HCT116 (cell line): Measurements from ENCODE around the gene KRT17. TPM values are rescaled to one million over a fixed set of nuclear protein-coding genes. Genes with fewer than 3 reads are reported as not detected.

Experiments
- ATAC-seq: fragments of 200-7000 bp; cut with Tn5 transposase; 2 replicates; pipeline ENCODE4 v1.9.1; 2020; ENCODE audit warnings: mild to moderate bottlenecking, moderate library complexity
- BruUV-seq: library from RNA; stranded (reverse); fragments of 400-500 nt; replicated peaks from 2 replicates; lab custom pipeline; 2021; lab: Mats Ljungman, UMichigan
- CTCF ChIA-PET: fragments of 300-600 bp; sonication (Branson Sonifier 250); formaldehyde crosslinking; loops from one replicate; lab custom pipeline; 2021; ENCODE audit warnings: antibody characterized with exemption; lab: Charles Lee
- POLR2A ChIA-PET: fragments of 300-600, 350-600 bp; sonication (Branson Sonifier 250); formaldehyde crosslinking; loops from one replicate; lab custom pipeline; 2021; ENCODE audit warnings: antibody characterized with exemption; lab: Charles Lee
- RAD21 ChIA-PET, 2 experiments: fragments of 300-600 bp; sonication (Branson Sonifier 250); formaldehyde crosslinking; loops; one replicate each; lab custom pipeline; 2023; ENCODE audit warnings: low total read pairs in 2 of 2; ENCODE audit not compliant: uncharacterized antibody in 2 of 2, unreplicated experiment in 2 of 2, low non-redundant PET in 1 of 2; lab: Charles Lee
- DNase-seq: peaks from one replicate; pipeline ENCODE4 v3.0.0-alpha.2; 2010; ENCODE audit warnings: low read depth, low spot score
- H2AFZ ChIP-seq: fragments of 200-600 bp; shearing (Covaris generic), sonication (generic); 2 replicates; pipeline ENCODE4 v1.6.1; 2017; ENCODE audit warnings: low read depth, mixed run types, mixed read lengths, antibody characterized with exemption, low read length; ENCODE audit not compliant: poor library complexity, severe bottlenecking
- H3K27ac ChIP-seq: 2 replicates; pipeline ENCODE4 v1.5.1; 2012; ENCODE audit warnings: low read depth, low read length
- H3K27me3 ChIP-seq: fragments of 200-600 bp; sonication (generic); 2 replicates; pipeline ENCODE4 v1.6.1; 2016; ENCODE audit warnings: mixed run types, low read length, mixed read lengths; ENCODE audit not compliant: insufficient read depth
- H3K36me3 ChIP-seq, 2 experiments: fragments of 200-500 bp in 1 of 2; fragments of 200-600 bp in 1 of 2; sonication (Bioruptor generic) in 1 of 2; sonication (generic) in 1 of 2; 2 replicates each; pipeline versions ENCODE4 v1.5.1 to v1.6.1; 2014 to 2016; ENCODE audit warnings: low read length in 2 of 2, inconsistent platforms in 1 of 2, mixed read lengths in 1 of 2, mixed run types in 1 of 2; ENCODE audit not compliant: insufficient read depth in 2 of 2, control insufficient read depth in 1 of 2
- H3K4me1 ChIP-seq, 2 experiments: fragments of 200-600 bp in 1 of 2; sonication (generic) in 1 of 2; 2 replicates each; pipeline versions ENCODE4 v1.5.1 to v1.6.1; 2012 to 2017; ENCODE audit warnings: low read length in 2 of 2, inconsistent platforms in 1 of 2, mild to moderate bottlenecking in 1 of 2, mixed read lengths in 1 of 2, mixed run types in 1 of 2, moderate library complexity in 1 of 2; ENCODE audit not compliant: insufficient read depth in 2 of 2, control insufficient read depth in 1 of 2
- H3K4me2 ChIP-seq: fragments of 200-600 bp; sonication (generic); 2 replicates; pipeline ENCODE4 v1.6.1; 2017; ENCODE audit warnings: mixed run types, low read length, mixed read lengths
- H3K4me3 ChIP-seq, 2 experiments: fragments of 200-600 bp in 1 of 2; sonication (generic) in 1 of 2; replicated peaks in 1 of 2; 2 replicates each; pipeline ENCODE4 v1.5.1; 2011 to 2016; ENCODE audit warnings: low read length in 2 of 2, control low read depth in 1 of 2, low read depth in 1 of 2, mild to moderate bottlenecking in 1 of 2, mixed read lengths in 1 of 2, mixed run types in 1 of 2
- H3K79me2 ChIP-seq: fragments of 200-600 bp; sonication (generic); 2 replicates; pipeline ENCODE4 v1.6.1; 2017; ENCODE audit warnings: mild to moderate bottlenecking, mixed run types, low read length, moderate library complexity, mixed read lengths; ENCODE audit not compliant: insufficient read depth
- H3K9ac ChIP-seq: fragments of 200-600 bp; sonication (generic); 2 replicates; pipeline ENCODE4 v1.6.1; 2016; ENCODE audit warnings: low read length, mixed read lengths
- H3K9me2 ChIP-seq: fragments of 200-600 bp; sonication (generic), shearing (Covaris generic); 2 replicates; pipeline ENCODE4 v1.6.1; 2017; ENCODE audit warnings: mixed run types, mild to moderate bottlenecking, moderate library complexity; ENCODE audit not compliant: insufficient read depth
- H3K9me3 ChIP-seq, 2 experiments: fragments of 200-500 bp in 1 of 2; fragments of 200-600 bp in 1 of 2; sonication (Bioruptor generic) in 1 of 2; sonication (generic) in 1 of 2; 2 replicates each; pipeline ENCODE4 v1.6.1; 2014 to 2017; ENCODE audit warnings: low read length in 2 of 2, mixed read lengths in 2 of 2, inconsistent platforms in 1 of 2, low read depth in 1 of 2, mild to moderate bottlenecking in 1 of 2, mixed run types in 1 of 2, moderate library complexity in 1 of 2; ENCODE audit not compliant: control insufficient read depth in 1 of 2, insufficient read depth in 1 of 2
- H4K20me1 ChIP-seq: fragments of 200-600 bp; sonication (generic), shearing (Covaris generic); 2 replicates; pipeline ENCODE4 v1.6.1; 2017; ENCODE audit warnings: mixed run types, mild to moderate bottlenecking, moderate library complexity; ENCODE audit not compliant: insufficient read depth
- ATF3 ChIP-seq: IDR thresholded peaks from 2 replicates; pipeline ENCODE4 v1.6.1; 2012
- CBX3 ChIP-seq: IDR thresholded peaks from 2 replicates; pipeline ENCODE4 v1.6.1; 2012; ENCODE audit warnings: low read depth
- CEBPB ChIP-seq: IDR thresholded peaks from 2 replicates; pipeline ENCODE4 v1.6.1; 2012; ENCODE audit warnings: low read depth
- CTCF ChIP-seq, 3 experiments: fragments of 200-600 bp in 1 of 3; sonication (generic) in 1 of 3; IDR thresholded peaks in 2 of 3; conservative IDR thresholded peaks in 1 of 3; 2 replicates each; pipeline ENCODE4 v1.5.1; 2012 to 2017; ENCODE audit warnings: low read depth in 2 of 3, low read length in 2 of 3, antibody characterized with exemption in 1 of 3, borderline replicate concordance in 1 of 3, control low read depth in 1 of 3, mild to moderate bottlenecking in 1 of 3, mixed read lengths in 1 of 3, mixed run types in 1 of 3, moderate library complexity in 1 of 3; ENCODE audit not compliant: insufficient read depth in 1 of 3
- ELF1 ChIP-seq: IDR thresholded peaks from 2 replicates; pipeline ENCODE4 v1.6.1; 2012; ENCODE audit warnings: low read depth, borderline replicate concordance
- EZH2 ChIP-seq: fragments of 200-600 bp; sonication (generic); IDR thresholded peaks from 2 replicates; pipeline ENCODE4 v1.6.1; 2017; ENCODE audit warnings: antibody characterized with exemption, mixed run types
- EZH2phosphoT487 ChIP-seq: fragments of 200-600 bp; IDR thresholded peaks from 2 replicates; pipeline ENCODE4 v1.6.1; 2018; ENCODE audit warnings: antibody characterized with exemption, borderline replicate concordance
- FOSL1 ChIP-seq: IDR thresholded peaks from 2 replicates; pipeline ENCODE4 v1.6.1; 2012; ENCODE audit warnings: low read depth
- JUND ChIP-seq: IDR thresholded peaks from 2 replicates; pipeline ENCODE4 v1.6.1; 2012
- MAX ChIP-seq: IDR thresholded peaks from 2 replicates; pipeline ENCODE4 v1.6.1; 2012
- POLR2A ChIP-seq: IDR thresholded peaks from 2 replicates; pipeline ENCODE4 v1.7.0; 2011; ENCODE audit warnings: borderline replicate concordance; ENCODE audit not compliant: insufficient read depth, insufficient read length; ENCODE audit errors: extremely low read depth
- RAD21 ChIP-seq: IDR thresholded peaks from 2 replicates; pipeline ENCODE4 v1.6.1; 2012; ENCODE audit warnings: low read depth, mild to moderate bottlenecking
- SIN3A ChIP-seq: IDR thresholded peaks from 2 replicates; pipeline ENCODE4 v1.6.1; 2012; ENCODE audit warnings: low read depth
- SP1 ChIP-seq: IDR thresholded peaks from 2 replicates; pipeline ENCODE4 v1.6.1; 2012; ENCODE audit warnings: low read depth
- SRF ChIP-seq: IDR thresholded peaks from 2 replicates; pipeline ENCODE4 v1.6.1; 2012; ENCODE audit warnings: low read depth
- TCF7L2 ChIP-seq: IDR thresholded peaks from 2 replicates; pipeline ENCODE4 v1.7.0; 2011; ENCODE audit warnings: borderline replicate concordance, inconsistent platforms; ENCODE audit not compliant: insufficient read depth, insufficient read length; ENCODE audit errors: extremely low read depth
- YY1 ChIP-seq: IDR thresholded peaks from 2 replicates; pipeline ENCODE4 v1.6.1; 2011; ENCODE audit warnings: low read length, low read depth, moderate library complexity, mild to moderate bottlenecking; ENCODE audit not compliant: insufficient replicate concordance; ENCODE audit errors: extremely low read depth
- ZBTB33 ChIP-seq: IDR thresholded peaks from 2 replicates; pipeline ENCODE4 v1.6.1; 2011; ENCODE audit warnings: mild to moderate bottlenecking, low read length, moderate library complexity; ENCODE audit not compliant: insufficient replicate concordance; ENCODE audit errors: extremely low read depth
- ZFX ChIP-seq: fragments of 450-650 bp; IDR thresholded peaks from 2 replicates; pipeline ENCODE4 v1.6.1; 2017
- ZNF274 ChIP-seq: fragments of 200-500 bp; sonication (Bioruptor generic); IDR thresholded peaks from 2 replicates; pipeline ENCODE4 v1.6.1; 2014; ENCODE audit warnings: mild to moderate bottlenecking, low read depth, low read length, inconsistent platforms
- intact Hi-C: fragments of 100-400 bp; cut with micrococcal nuclease; formaldehyde crosslinking; loops from 2 replicates; pipeline ENCODE4 v1.10.0; 2022
- total RNA-seq: library from RNA; stranded (reverse); gene quantifications from one replicate; pipeline ENCODE4 v1.2.1, GENCODE V29; 2021; ENCODE audit not compliant: unreplicated experiment

KRT17 gene
- total RNA-seq, 1 experiment from 2014 or later: not detected

- intact Hi-C loops: loop anchor here (5.0 kb wide), 1 partner anchor 53 kb away; no protein-coding TSS in a partner anchor
- ChIA-PET CTCF (interaction anchor here (1.6 kb wide), 1 partner anchor 54 kb away, joined by 7 read pairs; no protein-coding TSS in a partner anchor), RAD21 (no interaction called here), POLR2A (no interaction called here)
- Histone ChIP-seq H3K36me3 (no peaks in the 10 kb centered on the region), H2AFZ (no peak overlapping the region), H3K9ac (no peak overlapping the region), H3K4me2 (no peak overlapping the region), H3K9me2 (no peaks in the 10 kb centered on the region), H3K27ac (no peak overlapping the region), H3K27me3 (no peaks in the 10 kb centered on the region), H3K79me2 (no peaks in the 10 kb centered on the region), H3K4me3 (no peak overlapping the region), H3K9me3 (no peaks in the 10 kb centered on the region), H3K4me1 (peaks cover 0 to under 1% of the 10 kb centered on the region in 2 experiments; a peak in 1 of 4 replicates), H4K20me1 (no peaks in the 10 kb centered on the region)
- ATAC-seq (no peak), DNase-seq (no peak)
- BruUV-seq: no TSS peak
- TF ChIP-seq SIN3A (no peak), CEBPB (no peak), EZH2 (no peak), TCF7L2 (no peak), POLR2A (no peak), ZBTB33 (no peak), SP1 (no peak), SRF (no peak), JUND (no peak), FOSL1 (no peak), EZH2phosphoT487 (no peak), CBX3 (no peak), ELF1 (no peak), RAD21 (no peak), CTCF (IDR thresholded peaks at IDR 0.05 in 2 of 3, conservative IDR thresholded peaks at IDR 0.05 in 1 of 3; ENCODE audit: borderline replicate concordance in 1 of 3, insufficient read depth in 1 of 3, low read depth in 2 of 3, low read length in 2 of 3) (no peak), ATF3 (no peak), MAX (no peak), ZNF274 (no peak), ZFX (no peak), YY1 (no peak)
Observed at GRCh38 chr17:41594363-41594915, 29.9 kb downstream of the KRT17 start.
